Measurements from ENCODE around the gene SLU7. TPM values are rescaled to one million over a fixed set of nuclear protein-coding genes. Genes with fewer than 3 reads are reported as not detected.

The SLU7 gene
- total and polyA plus RNA-seq, 2 of the 4 experiments (the other 2 are of a cell fraction), result 15.9 to 34.2 TPM

DNA sequence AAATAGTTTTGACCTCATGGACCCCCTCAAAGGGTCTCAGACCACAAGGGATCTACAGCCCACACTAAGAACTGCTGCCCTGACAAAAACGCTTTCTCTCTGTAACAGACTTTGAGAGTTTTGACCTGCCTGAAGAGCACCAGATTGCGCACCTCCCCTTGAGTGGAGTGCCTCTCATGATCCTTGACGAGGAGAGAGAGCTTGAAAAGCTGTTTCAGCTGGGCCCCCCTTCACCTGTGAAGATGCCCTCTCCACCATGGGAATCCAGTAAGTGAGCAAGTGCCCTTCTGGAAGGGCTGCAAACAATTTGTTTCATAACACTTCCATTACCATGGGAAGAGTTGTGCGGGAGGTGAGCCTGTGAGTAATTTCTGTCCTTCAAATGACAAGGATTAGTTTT, 8.7 kb upstream of the SLU7 start:
- no peak overlapping the region for H3K14ac ChIP-seq (replicated peaks; ENCODE audit: low read depth, low read length)
- WGBS, 2 experiments (ENCODE audit: extremely low coverage in 2 of 2, insufficient read length in 1 of 2), result no CpG with 5 or more reads among the region's 4 CpGs
- ATAC-seq (ENCODE audit: low read depth) (no peak), DNase-seq (no peak)
- ChIA-PET POLR2A (ENCODE audit: unreplicated experiment) (no interaction called here), CTCF (interaction anchor here (0.6 to 2.7 kb wide), 2 partner anchors 10 to 275 kb away, joined by 3 to 16 read pairs; no protein-coding TSS in a partner anchor)
- H4K5ac ChIP-seq (ENCODE audit: low read depth, low read length), result no peak overlapping the region
- no peak overlapping the region for H2BK15ac ChIP-seq (ENCODE audit: low read depth, low read length)
- H3K4ac ChIP-seq (ENCODE audit: low read depth, low read length), result no peak overlapping the region
- in situ Hi-C loops (cut with MboI; ENCODE audit: low sequenced_read_pairs) (no loop called here), intact Hi-C loops (cut with micrococcal nuclease) (no loop called here), dilution Hi-C loops (cut with HindIII; ENCODE audit: low sequenced_read_pairs, unreplicated experiment) (no loop called here)
- peaks cover 6% of the 10 kb centered on the region; the same call in 1 of the 2 replicates for H3K9me1 ChIP-seq (ENCODE audit: insufficient read depth, low read length)
- H3K9me3 ChIP-seq (ENCODE audit: control insufficient read depth, insufficient read depth, low read length), result no peaks in the 10 kb centered on the region
- no peaks in the 10 kb centered on the region for H3K27me3 ChIP-seq (ENCODE audit: control insufficient read depth, insufficient read depth, low read length)
- H2BK5ac ChIP-seq (ENCODE audit: low read depth, low read length, poor library complexity, severe bottlenecking), result no peak overlapping the region
- no TSS peak for BruUV-seq (replicated peaks)
- H2AK9ac ChIP-seq (replicated peaks; ENCODE audit: low read depth, low read length, poor library complexity), result no peak overlapping the region
- no peak overlapping the region for H3K23ac ChIP-seq (ENCODE audit: low read depth, low read length)
- no peak overlapping the region for H3K4me3 ChIP-seq (ENCODE audit: insufficient read depth, low read depth, low read length)
- no peaks in the 10 kb centered on the region for H4K20me1 ChIP-seq (ENCODE audit: insufficient read depth, low read length)
- no peak overlapping the region for H3K27ac ChIP-seq (ENCODE audit: insufficient read depth, low read length)
- H2AK5ac ChIP-seq (ENCODE audit: low read depth, low read length), result no peak overlapping the region
- H2BK120ac ChIP-seq (ENCODE audit: low read depth, low read length), result no peak overlapping the region
- no peak overlapping the region for H2AFZ ChIP-seq (replicated peaks; ENCODE audit: low read length, poor library complexity)
- H4K91ac ChIP-seq (ENCODE audit: insufficient read depth, low read depth, low read length), result no peak overlapping the region
- no peak overlapping the region for H3K9ac ChIP-seq (ENCODE audit: low read depth, low read length)
- H3K18ac ChIP-seq (ENCODE audit: low read depth, low read length), result no peak overlapping the region
- peaks cover 10 to 29% of the 10 kb centered on the region in 2 experiments; a peak in 3 of 4 replicates for H3K79me1 ChIP-seq (ENCODE audit: low read depth in 1 of 2, low read length in 2 of 2)
- no peak overlapping the region for H3K4me2 ChIP-seq (ENCODE audit: low read depth, low read length)
- no peak for TF ChIP-seq CHD1 (IDR thresholded peaks at IDR 0.05; ENCODE audit: low read depth, low read length)
- no peak for TF ChIP-seq NFE2L2 (IDR thresholded peaks at IDR 0.05; ENCODE audit: low read depth, low read length)
- TF ChIP-seq POLR2A (IDR thresholded peaks at IDR 0.05; ENCODE audit: low read depth, low read length), result no peak
- TF ChIP-seq CEBPB (IDR thresholded peaks at IDR 0.05; ENCODE audit: low read depth, low read length), result no peak
- no peak for TF ChIP-seq BHLHE40 (IDR thresholded peaks at IDR 0.05; ENCODE audit: low read depth, low read length)
- TF ChIP-seq MXI1 (IDR thresholded peaks at IDR 0.05; ENCODE audit: borderline replicate concordance, low read depth, low read length), result no peak
- no peak for TF ChIP-seq MAFK (IDR thresholded peaks at IDR 0.05; ENCODE audit: low read depth, low read length)
- TF ChIP-seq MAZ (IDR thresholded peaks at IDR 0.05; ENCODE audit: borderline replicate concordance, low read depth, low read length), result no peak
- TF ChIP-seq, protein P1, sequence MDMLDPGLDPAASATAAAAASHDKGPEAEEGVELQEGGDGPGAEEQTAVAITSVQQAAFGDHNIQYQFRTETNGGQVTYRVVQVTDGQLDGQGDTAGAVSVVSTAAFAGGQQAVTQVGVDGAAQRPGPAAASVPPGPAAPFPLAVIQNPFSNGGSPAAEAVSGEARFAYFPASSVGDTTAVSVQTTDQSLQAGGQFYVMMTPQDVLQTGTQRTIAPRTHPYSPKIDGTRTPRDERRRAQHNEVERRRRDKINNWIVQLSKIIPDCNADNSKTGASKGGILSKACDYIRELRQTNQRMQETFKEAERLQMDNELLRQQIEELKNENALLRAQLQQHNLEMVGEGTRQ (IDR thresholded peaks at IDR 0.05; ENCODE audit: low read depth, low read length), result no peak
- no peak for TF ChIP-seq RAD21 (IDR thresholded peaks at IDR 0.05; ENCODE audit: low read length)
- TF ChIP-seq, protein P2, sequence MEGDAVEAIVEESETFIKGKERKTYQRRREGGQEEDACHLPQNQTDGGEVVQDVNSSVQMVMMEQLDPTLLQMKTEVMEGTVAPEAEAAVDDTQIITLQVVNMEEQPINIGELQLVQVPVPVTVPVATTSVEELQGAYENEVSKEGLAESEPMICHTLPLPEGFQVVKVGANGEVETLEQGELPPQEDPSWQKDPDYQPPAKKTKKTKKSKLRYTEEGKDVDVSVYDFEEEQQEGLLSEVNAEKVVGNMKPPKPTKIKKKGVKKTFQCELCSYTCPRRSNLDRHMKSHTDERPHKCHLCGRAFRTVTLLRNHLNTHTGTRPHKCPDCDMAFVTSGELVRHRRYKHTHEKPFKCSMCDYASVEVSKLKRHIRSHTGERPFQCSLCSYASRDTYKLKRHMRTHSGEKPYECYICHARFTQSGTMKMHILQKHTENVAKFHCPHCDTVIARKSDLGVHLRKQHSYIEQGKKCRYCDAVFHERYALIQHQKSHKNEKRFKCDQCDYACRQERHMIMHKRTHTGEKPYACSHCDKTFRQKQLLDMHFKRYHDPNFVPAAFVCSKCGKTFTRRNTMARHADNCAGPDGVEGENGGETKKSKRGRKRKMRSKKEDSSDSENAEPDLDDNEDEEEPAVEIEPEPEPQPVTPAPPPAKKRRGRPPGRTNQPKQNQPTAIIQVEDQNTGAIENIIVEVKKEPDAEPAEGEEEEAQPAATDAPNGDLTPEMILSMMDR (conservative IDR thresholded peaks at IDR 0.05; ENCODE audit: low read depth, low read length), result no peak
- TF ChIP-seq RFX5 (IDR thresholded peaks at IDR 0.05; ENCODE audit: low read depth, low read length), result no peak
- no peak for TF ChIP-seq RCOR1 (IDR thresholded peaks at IDR 0.05; ENCODE audit: insufficient replicate concordance, low read length)
- TF ChIP-seq, protein P3, sequence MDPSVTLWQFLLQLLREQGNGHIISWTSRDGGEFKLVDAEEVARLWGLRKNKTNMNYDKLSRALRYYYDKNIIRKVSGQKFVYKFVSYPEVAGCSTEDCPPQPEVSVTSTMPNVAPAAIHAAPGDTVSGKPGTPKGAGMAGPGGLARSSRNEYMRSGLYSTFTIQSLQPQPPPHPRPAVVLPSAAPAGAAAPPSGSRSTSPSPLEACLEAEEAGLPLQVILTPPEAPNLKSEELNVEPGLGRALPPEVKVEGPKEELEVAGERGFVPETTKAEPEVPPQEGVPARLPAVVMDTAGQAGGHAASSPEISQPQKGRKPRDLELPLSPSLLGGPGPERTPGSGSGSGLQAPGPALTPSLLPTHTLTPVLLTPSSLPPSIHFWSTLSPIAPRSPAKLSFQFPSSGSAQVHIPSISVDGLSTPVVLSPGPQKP (IDR thresholded peaks at IDR 0.05; ENCODE audit: borderline replicate concordance, low read depth, low read length), result no peak
- TF ChIP-seq SMC3 (IDR thresholded peaks at IDR 0.05; ENCODE audit: low read depth, low read length), result no peak
- H2BK20ac ChIP-seq (ENCODE audit: low read depth, low read length), result no peak overlapping the region
- no peak overlapping the region for H4K8ac ChIP-seq (ENCODE audit: low read depth in 2 of 2, low read length in 2 of 2)
- peaks cover 4% of the 10 kb centered on the region for H3K4me1 ChIP-seq (ENCODE audit: control insufficient read depth, insufficient read depth, low read length)
- H3K56ac ChIP-seq (ENCODE audit: extremely low read depth, insufficient read depth, low read length), result no peak overlapping the region
- H3K36me3 ChIP-seq (ENCODE audit: control insufficient read depth, insufficient read depth, low read length), result peaks cover 5% of the 10 kb centered on the region

Measured in IMR-90 (cell line).